Mucosa of stomach (tissue), 1 donor: ENCODE results near the gene RAB7A.
"Not testable (repeated sequence)": the region's sequence is repeated elsewhere in the genome, so short reads cannot be mapped to it uniquely, and the experiment has no call there.

Experiments
- H3K27me3 ChIP-seq: one replicate; pipeline ENCODE4 v1.7.0; 2013; ENCODE audit warnings: mild to moderate bottlenecking, low read length; ENCODE audit not compliant: control insufficient read depth, insufficient read depth
- H3K36me3 ChIP-seq: one replicate; pipeline ENCODE4 v1.7.0; 2013; ENCODE audit warnings: low read length; ENCODE audit not compliant: control insufficient read depth, insufficient read depth
- H3K4me1 ChIP-seq: one replicate; pipeline ENCODE4 v1.7.0; 2013; ENCODE audit warnings: mild to moderate bottlenecking, low read length; ENCODE audit not compliant: control insufficient read depth, insufficient read depth
- H3K4me3 ChIP-seq: one replicate; pipeline ENCODE4 v1.7.0; 2013; ENCODE audit warnings: low read length
- H3K9ac ChIP-seq: one replicate; pipeline ENCODE4 v1.7.0; 2013; ENCODE audit warnings: mild to moderate bottlenecking, low read length, moderate library complexity
- H3K9me3 ChIP-seq: one replicate; pipeline ENCODE4 v1.7.0; 2013; ENCODE audit warnings: mild to moderate bottlenecking, low read length, moderate library complexity; ENCODE audit not compliant: control insufficient read depth
- donor health status: Pancreatic carcinoma.

RAB7A gene

GRCh38 chr3:128720891-128721290, 5.1 kb upstream of the RAB7A start:
- H3K36me3 ChIP-seq, result no peaks in the 10 kb centered on the region
- H3K4me3 ChIP-seq, result no peak overlapping the region
- H3K4me1 ChIP-seq, result no peaks in the 10 kb centered on the region
- H3K9me3 ChIP-seq, result no peaks in the 10 kb centered on the region
- H3K27me3 ChIP-seq, result no peaks in the 10 kb centered on the region
- no peak overlapping the region for H3K9ac ChIP-seq

GRCh38 chr3:128723477-128723876, 2.5 kb upstream of the RAB7A start:
- Histone ChIP-seq H3K27me3 (no peaks in the 10 kb centered on the region), H3K9me3 (no peaks in the 10 kb centered on the region), H3K4me1 (peaks cover 9% of the 10 kb centered on the region), H3K4me3 (no peak overlapping the region), H3K9ac (no peak overlapping the region), H3K36me3 (no peaks in the 10 kb centered on the region)

GRCh38 chr3:128725547-128726022, 398 bp upstream of the RAB7A start:
- Histone ChIP-seq H3K9ac (peak overlapping the region; percentile 98), H3K4me1 (peaks cover 13% of the 10 kb centered on the region), H3K4me3 (no peak overlapping the region), H3K36me3 (no peaks in the 10 kb centered on the region), H3K27me3 (no peaks in the 10 kb centered on the region), H3K9me3 (no peaks in the 10 kb centered on the region)

GRCh38 chr3:128727059-128727458, 1.1 kb downstream of the RAB7A start:
- H3K27me3 ChIP-seq, result no peaks in the 10 kb centered on the region
- H3K9me3 ChIP-seq, result no peaks in the 10 kb centered on the region
- peak overlapping the region; percentile 98 for H3K9ac ChIP-seq
- H3K4me1 ChIP-seq, result peaks cover 13% of the 10 kb centered on the region
- H3K4me3 ChIP-seq, result peak overlapping the region; percentile 78
- no peaks in the 10 kb centered on the region for H3K36me3 ChIP-seq

GRCh38 chr3:128727485-128727884, 1.5 kb downstream of the RAB7A start:
- Histone ChIP-seq H3K27me3 (no peaks in the 10 kb centered on the region), H3K4me1 (peaks cover 13% of the 10 kb centered on the region), H3K9me3 (no peaks in the 10 kb centered on the region), H3K36me3 (no peaks in the 10 kb centered on the region), H3K9ac (peak overlapping the region; percentile 98), H3K4me3 (peak overlapping the region; percentile 78)

GRCh38 chr3:128727996-128728395, 2.0 kb downstream of the RAB7A start:
- Histone ChIP-seq H3K27me3 (no peaks in the 10 kb centered on the region), H3K9me3 (no peaks in the 10 kb centered on the region), H3K4me1 (peaks cover 13% of the 10 kb centered on the region), H3K9ac (no peak overlapping the region), H3K4me3 (no peak overlapping the region), H3K36me3 (no peaks in the 10 kb centered on the region)

GRCh38 chr3:128728521-128728920, 2.5 kb downstream of the RAB7A start:
- not testable (repeated sequence) for H3K9me3 ChIP-seq, H3K9ac ChIP-seq, H3K4me3 ChIP-seq, H3K36me3 ChIP-seq, H3K27me3 ChIP-seq
- H3K4me1 ChIP-seq, result peaks cover 13% of the 10 kb centered on the region

GRCh38 chr3:128730471-128730870, 4.5 kb downstream of the RAB7A start:
- H3K36me3 ChIP-seq, result no peaks in the 10 kb centered on the region
- no peak overlapping the region for H3K9ac ChIP-seq
- H3K9me3 ChIP-seq, result no peaks in the 10 kb centered on the region
- H3K4me3 ChIP-seq, result no peak overlapping the region
- peaks cover 13% of the 10 kb centered on the region for H3K4me1 ChIP-seq
- H3K27me3 ChIP-seq, result no peaks in the 10 kb centered on the region

- Histone ChIP-seq H3K4me3 (no peak overlapping the region), H3K36me3 (no peaks in the 10 kb centered on the region), H3K9ac (no peak overlapping the region), H3K4me1 (no peaks in the 10 kb centered on the region), H3K27me3 (no peaks in the 10 kb centered on the region), H3K9me3 (no peaks in the 10 kb centered on the region)
Measured at GRCh38 chr3:128734523-128735189, 8.7 kb downstream of the RAB7A start.

- Histone ChIP-seq H3K27me3 (no peaks in the 10 kb centered on the region), H3K36me3 (no peaks in the 10 kb centered on the region), H3K9ac (no peak overlapping the region), H3K4me1 (no peaks in the 10 kb centered on the region), H3K4me3 (no peak overlapping the region), H3K9me3 (no peaks in the 10 kb centered on the region)
Measured at GRCh38 chr3:128735287-128735686, 9.3 kb downstream of the RAB7A start.

GRCh38 chr3:128735884-128736283, 9.9 kb downstream of the RAB7A start:
- H3K9ac ChIP-seq, result no peak overlapping the region
- no peaks in the 10 kb centered on the region for H3K27me3 ChIP-seq
- no peaks in the 10 kb centered on the region for H3K36me3 ChIP-seq
- no peaks in the 10 kb centered on the region for H3K4me1 ChIP-seq
- no peak overlapping the region for H3K4me3 ChIP-seq
- H3K9me3 ChIP-seq, result no peaks in the 10 kb centered on the region

GRCh38 chr3:128736601-128737000, 10.6 kb downstream of the RAB7A start:
- Histone ChIP-seq H3K4me3 (no peak overlapping the region), H3K9ac (no peak overlapping the region), H3K36me3 (no peaks in the 10 kb centered on the region), H3K27me3 (no peaks in the 10 kb centered on the region), H3K9me3 (no peaks in the 10 kb centered on the region), H3K4me1 (no peaks in the 10 kb centered on the region)

GRCh38 chr3:128740621-128741020, 14.6 kb downstream of the RAB7A start:
- Histone ChIP-seq H3K4me1 (no peaks in the 10 kb centered on the region), H3K9ac (no peak overlapping the region), H3K4me3 (no peak overlapping the region), H3K9me3 (no peaks in the 10 kb centered on the region), H3K27me3 (no peaks in the 10 kb centered on the region), H3K36me3 (no peaks in the 10 kb centered on the region)
